NCI-H446 (cell line): ENCODE data around the gene RNF26.

ENCODE experiments used
- DNase-seq, 2 experiments: peaks; one replicate each; lab custom pipeline; 2025; lab: John Stamatoyannopoulos, UW

The RNF26 gene

DNA sequence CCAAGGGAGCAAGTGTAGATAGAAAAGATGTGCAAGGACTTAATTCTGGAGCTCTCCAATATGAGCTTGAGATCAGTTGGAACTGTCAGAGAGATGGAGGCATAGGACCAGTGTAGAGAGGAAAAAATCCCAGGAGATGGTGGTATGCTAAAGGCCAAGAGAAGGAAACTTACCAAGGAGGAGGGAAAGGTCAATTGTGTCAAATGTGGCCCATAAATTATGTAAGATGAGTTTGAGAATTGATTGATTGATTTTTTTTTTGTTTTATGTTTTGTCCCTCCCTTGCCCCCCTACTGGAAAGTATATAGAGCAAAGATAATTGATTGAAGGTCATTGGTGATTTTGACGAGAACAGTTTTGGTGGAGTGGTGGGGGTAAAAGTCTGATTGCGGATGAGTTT, 50.0 kb downstream of the RNF26 start:
- no peak for DNase-seq
